HEK293 (cell line): ENCODE data around the gene RNPS1.

Experiments
- CTCF ChIA-PET: fragments of 350-600 bp; formaldehyde crosslinking; extraction: SDS; loops from one replicate; lab custom pipeline; 2021; ENCODE audit warnings: antibody characterized with exemption; lab: Yijun Ruan, JAX
- POLR2A ChIA-PET: fragments of 300-600 bp; formaldehyde crosslinking; extraction: SDS; loops from one replicate; lab custom pipeline; 2020; ENCODE audit warnings: antibody characterized with exemption, inconsistent platforms; lab: Yijun Ruan, JAX
- H3K27ac ChIP-seq: fragments of 200-500 bp; sonication (Bioruptor generic); 2 replicates; pipeline ENCODE4 v1.5.1; 2014; ENCODE audit warnings: low read depth, low read length, control low read depth, inconsistent platforms; ENCODE audit errors: extremely low read depth
- H3K36me3 ChIP-seq, 2 experiments: fragments of 200-500 bp in 1 of 2; sonication (Bioruptor generic) in 1 of 2; 1 replicate in 1 of 2; 2 replicates in 1 of 2; pipeline ENCODE4 v1.5.1; 2014 to 2017; ENCODE audit warnings: inconsistent platforms in 2 of 2, low read length in 2 of 2; ENCODE audit not compliant: control insufficient read depth in 2 of 2, insufficient read depth in 1 of 2
- H3K4me1 ChIP-seq: fragments of 200-500 bp; sonication (Bioruptor generic); 2 replicates; pipeline ENCODE4 v1.5.1; 2014; ENCODE audit warnings: mild to moderate bottlenecking, low read length, inconsistent platforms; ENCODE audit not compliant: control insufficient read depth, insufficient read depth
- H3K4me3 ChIP-seq: 2 replicates; pipeline ENCODE4 v1.5.1; 2011; ENCODE audit warnings: low read depth, mild to moderate bottlenecking, control low read depth, low read length, moderate library complexity
- H3K9me3 ChIP-seq: fragments of 200-500 bp; sonication (Bioruptor generic); 2 replicates; pipeline ENCODE4 v1.5.1; 2014; ENCODE audit warnings: low read depth, low read length, inconsistent platforms; ENCODE audit not compliant: control insufficient read depth, insufficient read depth
- GLIS1 ChIP-seq: fragments of 450-650 bp; formaldehyde crosslinking; IDR thresholded peaks from 2 replicates; pipeline ENCODE4 v1.5.1; 2016; ENCODE audit warnings: missing biosample characterization, missing genetic modification characterization
- GLIS2 ChIP-seq: fragments of 450-650 bp; formaldehyde crosslinking; IDR thresholded peaks from 2 replicates; pipeline ENCODE4 v1.5.1; 2016; ENCODE audit warnings: missing biosample characterization, missing genetic modification characterization
- HOXA7 ChIP-seq: sonication (generic); formaldehyde crosslinking; IDR thresholded peaks from 2 replicates; pipeline ENCODE4 v1.8.1; 2022; ENCODE audit warnings: missing genetic modification reagents, borderline replicate concordance
- HOXD13 ChIP-seq: sonication (generic); formaldehyde crosslinking; IDR thresholded peaks from 2 replicates; pipeline ENCODE4 v1.8.0; 2022; ENCODE audit warnings: missing genetic modification reagents, borderline replicate concordance
- KLF1 ChIP-seq: fragments of 450-650 bp; formaldehyde crosslinking; IDR thresholded peaks from 2 replicates; pipeline ENCODE4 v1.5.1; 2016; ENCODE audit warnings: missing biosample characterization, missing genetic modification characterization
- SP2 ChIP-seq: fragments of 450-650 bp; formaldehyde crosslinking; IDR thresholded peaks from 2 replicates; pipeline ENCODE4 v1.5.1; 2016; ENCODE audit warnings: missing biosample characterization, missing genetic modification characterization
- ZBTB17 ChIP-seq: fragments of 450-650 bp; formaldehyde crosslinking; IDR thresholded peaks from 2 replicates; pipeline ENCODE4 v1.5.1; 2016; ENCODE audit warnings: missing biosample characterization, missing genetic modification characterization
- ZBTB21 ChIP-seq: fragments of 450-650 bp; formaldehyde crosslinking; IDR thresholded peaks from 2 replicates; pipeline ENCODE4 v1.5.1; 2017; ENCODE audit warnings: missing biosample characterization, missing genetic modification characterization
- ZBTB7A ChIP-seq: fragments of 450-650 bp; formaldehyde crosslinking; IDR thresholded peaks from 2 replicates; pipeline ENCODE4 v1.5.1; 2016; ENCODE audit warnings: low read depth, missing biosample characterization, missing genetic modification characterization
- ZIC2 ChIP-seq: fragments of 450-650 bp; formaldehyde crosslinking; IDR thresholded peaks from 2 replicates; pipeline ENCODE4 v1.5.1; 2016; ENCODE audit warnings: missing biosample characterization, missing genetic modification characterization
- ZNF140 ChIP-seq: fragments of 450-650 bp; formaldehyde crosslinking; IDR thresholded peaks from 2 replicates; pipeline ENCODE4 v1.5.1; 2016; ENCODE audit warnings: missing biosample characterization, missing genetic modification characterization
- ZNF202 ChIP-seq: fragments of 450-650 bp; formaldehyde crosslinking; IDR thresholded peaks from 2 replicates; pipeline ENCODE4 v1.5.1; 2016; ENCODE audit warnings: missing biosample characterization, missing genetic modification characterization, borderline replicate concordance
- ZNF239 ChIP-seq: fragments of 450-650 bp; formaldehyde crosslinking; IDR thresholded peaks from 2 replicates; pipeline ENCODE4 v1.5.1; 2016; ENCODE audit warnings: missing biosample characterization, missing genetic modification characterization
- ZNF394 ChIP-seq: fragments of 450-650 bp; formaldehyde crosslinking; IDR thresholded peaks from 2 replicates; pipeline ENCODE4 v1.5.1; 2016; ENCODE audit warnings: missing biosample characterization, missing genetic modification characterization, mild to moderate bottlenecking, moderate library complexity, borderline replicate concordance
- ZNF426 ChIP-seq: fragments of 450-650 bp; formaldehyde crosslinking; IDR thresholded peaks from 2 replicates; pipeline ENCODE4 v1.5.1; 2017; ENCODE audit warnings: missing biosample characterization, missing genetic modification characterization, mild to moderate bottlenecking, inconsistent platforms, moderate library complexity
- ZNF530 ChIP-seq: fragments of 450-650 bp; formaldehyde crosslinking; IDR thresholded peaks from 2 replicates; pipeline ENCODE4 v1.5.1; 2016; ENCODE audit warnings: low read depth, missing biosample characterization, missing genetic modification characterization
- ZNF571 ChIP-seq: fragments of 450-650 bp; formaldehyde crosslinking; IDR thresholded peaks from 2 replicates; pipeline ENCODE4 v1.5.0; 2017; ENCODE audit warnings: missing biosample characterization, missing genetic modification characterization
- ZNF600 ChIP-seq: fragments of 450-650 bp; formaldehyde crosslinking; IDR thresholded peaks from 2 replicates; pipeline ENCODE4 v1.5.1; 2016; ENCODE audit warnings: missing biosample characterization, missing genetic modification characterization
- ZNF660 ChIP-seq: fragments of 450-650 bp; IDR thresholded peaks from 2 replicates; pipeline ENCODE4 v1.5.1; 2018; ENCODE audit warnings: missing biosample characterization, mild to moderate bottlenecking, missing genetic modification characterization
- ZNF777 ChIP-seq: fragments of 450-650 bp; formaldehyde crosslinking; IDR thresholded peaks from 2 replicates; pipeline ENCODE4 v1.5.1; 2017; ENCODE audit warnings: missing biosample characterization, missing genetic modification characterization, borderline replicate concordance
- TF ChIP-seq, protein P1 (sequence below): fragments of 450-650 bp; formaldehyde crosslinking; IDR thresholded peaks from 2 replicates; pipeline ENCODE4 v1.5.1; 2016; ENCODE audit warnings: missing biosample characterization, missing genetic modification characterization
- TF ChIP-seq, protein P2 (sequence below): fragments of 450-650 bp; IDR thresholded peaks from 2 replicates; pipeline ENCODE4 v1.5.1; 2018; ENCODE audit warnings: missing biosample characterization, missing genetic modification characterization

Gene RNPS1

DNA sequence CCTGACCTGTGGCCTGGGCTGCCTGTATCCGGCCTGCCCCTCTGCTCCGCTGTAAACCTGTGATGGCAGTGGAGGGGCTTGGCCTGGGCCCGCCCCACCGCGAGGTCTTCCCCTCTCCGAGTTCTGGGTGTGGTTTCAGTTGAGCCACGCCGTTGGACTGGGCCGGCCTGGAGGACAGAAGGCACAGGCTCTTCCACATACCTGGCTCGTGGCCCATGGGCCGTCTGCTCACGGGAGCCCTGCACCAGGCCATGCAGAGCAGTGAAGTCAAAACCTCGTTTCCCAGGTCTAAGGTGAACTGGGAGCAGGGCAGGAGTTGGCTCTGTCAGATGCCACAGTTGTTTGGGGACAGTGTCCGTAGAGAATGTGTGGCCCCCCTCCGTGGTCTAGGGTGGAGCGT, 5.6 kb upstream of the RNPS1 start:
- H3K9me3 ChIP-seq = no peaks in the 10 kb centered on the region
- no peak overlapping the region for H3K4me3 ChIP-seq
- TF ChIP-seq HOXD13 (CRISPR knock-in tag) (no peak), ZBTB7A (tag by site-specific recombination) (no peak), ZNF239 (no peak), ZBTB17 (tag by site-specific recombination) (no peak), HOXA7 (no peak), ZNF530 (no peak), ZNF571 (tag by site-specific recombination) (no peak), ZNF202 (no peak), ZNF660 (no peak), ZNF426 (tag by site-specific recombination) (no peak)
- TF ChIP-seq, protein P1, sequence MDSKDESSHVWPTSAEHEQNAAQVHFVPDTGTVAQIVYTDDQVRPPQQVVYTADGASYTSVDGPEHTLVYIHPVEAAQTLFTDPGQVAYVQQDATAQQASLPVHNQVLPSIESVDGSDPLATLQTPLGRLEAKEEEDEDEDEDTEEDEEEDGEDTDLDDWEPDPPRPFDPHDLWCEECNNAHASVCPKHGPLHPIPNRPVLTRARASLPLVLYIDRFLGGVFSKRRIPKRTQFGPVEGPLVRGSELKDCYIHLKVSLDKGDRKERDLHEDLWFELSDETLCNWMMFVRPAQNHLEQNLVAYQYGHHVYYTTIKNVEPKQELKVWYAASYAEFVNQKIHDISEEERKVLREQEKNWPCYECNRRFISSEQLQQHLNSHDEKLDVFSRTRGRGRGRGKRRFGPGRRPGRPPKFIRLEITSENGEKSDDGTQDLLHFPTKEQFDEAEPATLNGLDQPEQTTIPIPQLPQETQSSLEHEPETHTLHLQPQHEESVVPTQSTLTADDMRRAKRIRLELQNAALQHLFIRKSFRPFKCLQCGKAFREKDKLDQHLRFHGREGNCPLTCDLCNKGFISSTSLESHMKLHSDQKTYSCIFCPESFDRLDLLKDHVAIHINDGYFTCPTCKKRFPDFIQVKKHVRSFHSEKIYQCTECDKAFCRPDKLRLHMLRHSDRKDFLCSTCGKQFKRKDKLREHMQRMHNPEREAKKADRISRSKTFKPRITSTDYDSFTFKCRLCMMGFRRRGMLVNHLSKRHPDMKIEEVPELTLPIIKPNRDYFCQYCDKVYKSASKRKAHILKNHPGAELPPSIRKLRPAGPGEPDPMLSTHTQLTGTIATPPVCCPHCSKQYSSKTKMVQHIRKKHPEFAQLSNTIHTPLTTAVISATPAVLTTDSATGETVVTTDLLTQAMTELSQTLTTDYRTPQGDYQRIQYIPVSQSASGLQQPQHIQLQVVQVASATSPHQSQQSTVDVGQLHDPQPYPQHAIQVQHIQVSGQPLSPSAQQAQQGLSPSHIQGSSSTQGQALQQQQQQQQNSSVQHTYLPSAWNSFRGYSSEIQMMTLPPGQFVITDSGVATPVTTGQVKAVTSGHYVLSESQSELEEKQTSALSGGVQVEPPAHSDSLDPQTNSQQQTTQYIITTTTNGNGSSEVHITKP (tag by site-specific recombination) = no peak
- TF ChIP-seq, protein P2, sequence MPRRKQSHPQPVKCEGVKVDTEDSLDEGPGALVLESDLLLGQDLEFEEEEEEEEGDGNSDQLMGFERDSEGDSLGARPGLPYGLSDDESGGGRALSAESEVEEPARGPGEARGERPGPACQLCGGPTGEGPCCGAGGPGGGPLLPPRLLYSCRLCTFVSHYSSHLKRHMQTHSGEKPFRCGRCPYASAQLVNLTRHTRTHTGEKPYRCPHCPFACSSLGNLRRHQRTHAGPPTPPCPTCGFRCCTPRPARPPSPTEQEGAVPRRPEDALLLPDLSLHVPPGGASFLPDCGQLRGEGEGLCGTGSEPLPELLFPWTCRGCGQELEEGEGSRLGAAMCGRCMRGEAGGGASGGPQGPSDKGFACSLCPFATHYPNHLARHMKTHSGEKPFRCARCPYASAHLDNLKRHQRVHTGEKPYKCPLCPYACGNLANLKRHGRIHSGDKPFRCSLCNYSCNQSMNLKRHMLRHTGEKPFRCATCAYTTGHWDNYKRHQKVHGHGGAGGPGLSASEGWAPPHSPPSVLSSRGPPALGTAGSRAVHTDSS (tag by site-specific recombination) = no peak
- TF ChIP-seq, all 188 proteins: peak for 0
- ChIA-PET CTCF (no interaction called here), POLR2A (no interaction called here)
- H3K36me3 ChIP-seq = peaks cover 0 to 5% of the 10 kb centered on the region in 2 experiments; a peak in 1 of 3 replicates
- H3K27ac ChIP-seq = no peak overlapping the region
- 0 out of 2 replicates have a peak, but pooled peaks cover 2% of the 10 kb centered on the region for H3K4me1 ChIP-seq

DNA sequence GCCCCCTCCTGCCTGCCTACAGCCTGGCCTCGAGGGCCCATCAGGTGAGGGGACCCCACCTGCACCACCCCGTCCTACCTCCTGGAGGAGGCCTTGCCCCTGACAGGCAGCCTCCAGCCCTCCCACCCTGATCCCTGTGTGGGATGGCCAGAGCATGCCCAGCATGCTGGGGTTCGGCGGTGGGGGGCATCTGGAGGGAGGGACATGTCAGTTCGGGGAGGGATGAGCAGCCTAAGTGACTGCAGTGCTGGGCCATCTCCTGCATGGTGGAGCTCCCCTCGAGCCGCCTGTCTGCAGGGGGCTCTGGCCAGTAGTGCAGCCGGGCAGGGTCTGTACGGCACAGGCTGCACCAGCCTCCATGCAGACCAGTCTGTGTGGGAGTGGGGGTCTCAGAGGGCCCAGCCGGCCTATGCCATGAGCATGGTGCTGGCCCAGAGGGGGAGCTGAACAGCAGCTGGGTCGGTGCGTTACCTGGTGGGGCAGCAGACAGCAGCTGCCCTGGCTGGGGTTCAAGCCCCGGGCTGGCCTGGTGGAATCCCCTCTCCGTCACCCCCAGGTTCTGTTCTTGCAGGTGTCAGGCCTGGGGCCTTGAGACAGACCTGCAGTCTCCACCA, 4.0 kb upstream of the RNPS1 start:
- CTCF ChIA-PET = no interaction called here
- Histone ChIP-seq H3K27ac (no peak overlapping the region), H3K4me3 (no peak overlapping the region), H3K9me3 (no peaks in the 10 kb centered on the region), H3K36me3 (peaks cover 0 to 2% of the 10 kb centered on the region in 2 experiments; a peak in 1 of 3 replicates), H3K4me1 (0 out of 2 replicates have a peak, but pooled peaks cover 2% of the 10 kb centered on the region)
- POLR2A ChIA-PET = interaction anchor here (1.3 to 2.6 kb wide), 3 partner anchors 21 to 197 kb away, joined by 3 to 9 read pairs (median 5); partner anchors contain the start of genes ECI1 and TRAF7
- TF ChIP-seq GLIS2 (tag by site-specific recombination) (peak; percentile 53), ZBTB21 (tag by site-specific recombination) (no peak), GLIS1 (tag by site-specific recombination) (peak; percentile 83), ZIC2 (tag by site-specific recombination) (peak; percentile 30), ZNF777 (tag by site-specific recombination) (no peak), ZNF394 (tag by site-specific recombination) (no peak), ZNF600 (tag by site-specific recombination) (0 out of 2 replicates have a peak, but pooled peaks have one; percentile 32), SP2 (tag by site-specific recombination) (peak; percentile 12; the same call in 1 of the 2 replicates), KLF1 (tag by site-specific recombination) (no peak), ZNF140 (no peak)
